ENCODE data around the gene WASL. TPM values are rescaled to one million over a fixed set of nuclear protein-coding genes. Genes with fewer than 3 reads are reported as not detected.

The WASL gene
- total and polyA plus RNA-seq, 2 of the 13 experiments (the other 11 are each of a cell fraction or from before 2014, with no cell fraction given) = 7.9 to 12.8 TPM

DNA sequence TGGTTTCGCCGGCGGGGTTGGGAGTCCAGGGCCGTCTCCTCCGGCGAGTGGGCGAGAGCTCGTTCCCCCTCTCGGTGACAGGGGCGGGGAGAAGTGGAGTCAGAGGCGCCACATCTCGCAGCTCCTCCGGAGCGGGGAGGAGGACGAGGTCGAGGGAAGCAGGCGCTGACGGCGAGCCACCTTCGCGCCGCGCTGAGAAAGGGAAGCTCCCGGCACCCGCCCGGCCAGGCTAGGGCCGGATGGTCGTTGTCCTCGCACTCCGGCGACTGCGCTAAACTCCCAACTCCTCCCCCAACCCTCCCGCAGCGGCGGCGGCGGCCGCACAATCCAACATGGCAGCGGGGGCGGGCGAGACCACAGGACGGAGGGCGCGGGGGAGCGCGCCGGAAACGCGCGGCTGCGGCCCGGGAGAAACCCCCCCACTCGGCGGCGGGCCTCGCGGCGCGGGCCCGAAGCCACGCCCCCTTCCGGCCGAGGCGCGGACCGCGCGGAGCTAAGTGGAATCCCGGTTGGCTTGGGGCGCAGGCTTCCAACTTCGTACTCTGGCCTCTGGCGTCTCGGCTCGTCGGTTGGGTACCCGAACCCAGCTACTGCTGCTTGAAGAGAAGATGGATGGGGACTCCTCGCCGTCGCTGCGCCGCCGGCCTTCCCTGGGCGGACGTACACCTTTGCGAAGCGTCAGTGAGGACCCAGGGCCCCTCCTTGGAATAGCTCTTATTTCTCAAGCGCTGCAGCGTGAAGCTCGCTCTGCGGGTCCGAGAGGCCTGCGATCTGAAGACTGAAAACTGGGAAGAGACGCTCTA lies at the start of gene WASL (continued):
- TF ChIP-seq, protein P1, sequence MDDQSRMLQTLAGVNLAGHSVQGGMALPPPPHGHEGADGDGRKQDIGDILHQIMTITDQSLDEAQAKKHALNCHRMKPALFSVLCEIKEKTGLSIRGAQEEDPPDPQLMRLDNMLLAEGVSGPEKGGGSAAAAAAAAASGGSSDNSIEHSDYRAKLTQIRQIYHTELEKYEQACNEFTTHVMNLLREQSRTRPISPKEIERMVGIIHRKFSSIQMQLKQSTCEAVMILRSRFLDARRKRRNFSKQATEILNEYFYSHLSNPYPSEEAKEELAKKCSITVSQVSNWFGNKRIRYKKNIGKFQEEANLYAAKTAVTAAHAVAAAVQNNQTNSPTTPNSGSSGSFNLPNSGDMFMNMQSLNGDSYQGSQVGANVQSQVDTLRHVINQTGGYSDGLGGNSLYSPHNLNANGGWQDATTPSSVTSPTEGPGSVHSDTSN (CRISPR knock-in tag; IDR thresholded peaks at IDR 0.05; ENCODE audit: borderline replicate concordance) = no peak
- TF ChIP-seq ZNF337 (CRISPR knock-in tag; IDR thresholded peaks at IDR 0.05; ENCODE audit: borderline replicate concordance, low read depth) = peak; percentile 45; the same call in 1 of the 2 replicates
- no peak for TF ChIP-seq ZNF282 (IDR thresholded peaks at IDR 0.05; ENCODE audit: partially characterized antibody)
- no peak for TF ChIP-seq ELF4 (CRISPR knock-in tag; IDR thresholded peaks at IDR 0.05; ENCODE audit: borderline replicate concordance)
- TF ChIP-seq, protein P2, sequence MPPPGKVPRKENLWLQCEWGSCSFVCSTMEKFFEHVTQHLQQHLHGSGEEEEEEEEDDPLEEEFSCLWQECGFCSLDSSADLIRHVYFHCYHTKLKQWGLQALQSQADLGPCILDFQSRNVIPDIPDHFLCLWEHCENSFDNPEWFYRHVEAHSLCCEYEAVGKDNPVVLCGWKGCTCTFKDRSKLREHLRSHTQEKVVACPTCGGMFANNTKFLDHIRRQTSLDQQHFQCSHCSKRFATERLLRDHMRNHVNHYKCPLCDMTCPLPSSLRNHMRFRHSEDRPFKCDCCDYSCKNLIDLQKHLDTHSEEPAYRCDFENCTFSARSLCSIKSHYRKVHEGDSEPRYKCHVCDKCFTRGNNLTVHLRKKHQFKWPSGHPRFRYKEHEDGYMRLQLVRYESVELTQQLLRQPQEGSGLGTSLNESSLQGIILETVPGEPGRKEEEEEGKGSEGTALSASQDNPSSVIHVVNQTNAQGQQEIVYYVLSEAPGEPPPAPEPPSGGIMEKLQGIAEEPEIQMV (CRISPR knock-in tag; IDR thresholded peaks at IDR 0.05; ENCODE audit: low read depth) = peak; percentile 99
- TF ChIP-seq HDAC6 (IDR thresholded peaks at IDR 0.05; ENCODE audit: low read depth, low read length) = no peak
- TF ChIP-seq DNMT1 (CRISPR knock-in tag; IDR thresholded peaks at IDR 0.05) = 0 out of 2 replicates have a peak, but pooled peaks have one; percentile 20
- no peak; the same call in 1 of the 2 replicates for TF ChIP-seq PPARG (CRISPR knock-in tag; conservative IDR thresholded peaks at IDR 0.05)
- TF ChIP-seq, protein P3, sequence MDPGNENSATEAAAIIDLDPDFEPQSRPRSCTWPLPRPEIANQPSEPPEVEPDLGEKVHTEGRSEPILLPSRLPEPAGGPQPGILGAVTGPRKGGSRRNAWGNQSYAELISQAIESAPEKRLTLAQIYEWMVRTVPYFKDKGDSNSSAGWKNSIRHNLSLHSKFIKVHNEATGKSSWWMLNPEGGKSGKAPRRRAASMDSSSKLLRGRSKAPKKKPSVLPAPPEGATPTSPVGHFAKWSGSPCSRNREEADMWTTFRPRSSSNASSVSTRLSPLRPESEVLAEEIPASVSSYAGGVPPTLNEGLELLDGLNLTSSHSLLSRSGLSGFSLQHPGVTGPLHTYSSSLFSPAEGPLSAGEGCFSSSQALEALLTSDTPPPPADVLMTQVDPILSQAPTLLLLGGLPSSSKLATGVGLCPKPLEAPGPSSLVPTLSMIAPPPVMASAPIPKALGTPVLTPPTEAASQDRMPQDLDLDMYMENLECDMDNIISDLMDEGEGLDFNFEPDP (CRISPR knock-in tag; conservative IDR thresholded peaks at IDR 0.05) = 0 out of 2 replicates have a peak, but pooled peaks have one; percentile 67
- TF ChIP-seq MEF2D (CRISPR knock-in tag; IDR thresholded peaks at IDR 0.05) = peak; percentile 41; the same call in 1 of the 2 replicates
- no peak for TF ChIP-seq ZNF557 (CRISPR knock-in tag; IDR thresholded peaks at IDR 0.05)
- TF ChIP-seq NAIF1 (CRISPR knock-in tag; IDR thresholded peaks at IDR 0.05; ENCODE audit: borderline replicate concordance) = peak; percentile 90
- no peak for TF ChIP-seq RAD51 (IDR thresholded peaks at IDR 0.05; ENCODE audit: borderline replicate concordance)
- TF ChIP-seq ZSCAN21 (CRISPR knock-in tag; IDR thresholded peaks at IDR 0.05; ENCODE audit: borderline replicate concordance) = peak; percentile 73
- peak; percentile 58; the same call in 1 of the 2 replicates for TF ChIP-seq ZNF431 (CRISPR knock-in tag; IDR thresholded peaks at IDR 0.05; ENCODE audit: borderline replicate concordance, low read depth)
- no peak for TF ChIP-seq ZNF367 (CRISPR knock-in tag; IDR thresholded peaks at IDR 0.05; ENCODE audit: borderline replicate concordance)
- TF ChIP-seq, protein P4, sequence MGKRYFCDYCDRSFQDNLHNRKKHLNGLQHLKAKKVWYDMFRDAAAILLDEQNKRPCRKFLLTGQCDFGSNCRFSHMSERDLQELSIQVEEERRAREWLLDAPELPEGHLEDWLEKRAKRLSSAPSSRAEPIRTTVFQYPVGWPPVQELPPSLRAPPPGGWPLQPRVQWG (CRISPR knock-in tag; IDR thresholded peaks at IDR 0.05; ENCODE audit: borderline replicate concordance, low read depth) = no peak
- TF ChIP-seq ZNF547 (CRISPR knock-in tag; IDR thresholded peaks at IDR 0.05) = peak; percentile 83; the same call in 1 of the 2 replicates
- TF ChIP-seq, protein P5, sequence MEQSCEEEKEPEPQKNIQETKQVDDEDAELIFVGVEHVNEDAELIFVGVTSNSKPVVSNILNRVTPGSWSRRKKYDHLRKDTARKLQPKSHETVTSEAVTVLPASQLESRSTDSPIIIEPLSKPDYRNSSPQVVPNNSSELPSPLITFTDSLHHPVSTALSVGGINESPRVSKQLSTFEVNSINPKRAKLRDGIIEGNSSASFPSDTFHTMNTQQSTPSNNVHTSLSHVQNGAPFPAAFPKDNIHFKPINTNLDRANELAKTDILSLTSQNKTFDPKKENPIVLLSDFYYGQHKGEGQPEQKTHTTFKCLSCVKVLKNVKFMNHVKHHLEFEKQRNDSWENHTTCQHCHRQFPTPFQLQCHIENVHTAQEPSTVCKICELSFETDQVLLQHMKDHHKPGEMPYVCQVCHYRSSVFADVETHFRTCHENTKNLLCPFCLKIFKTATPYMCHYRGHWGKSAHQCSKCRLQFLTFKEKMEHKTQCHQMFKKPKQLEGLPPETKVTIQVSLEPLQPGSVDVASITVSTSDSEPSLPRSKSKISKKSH (CRISPR knock-in tag; IDR thresholded peaks at IDR 0.05; ENCODE audit: borderline replicate concordance) = peak; percentile 70; the same call in 1 of the 2 replicates
- TF ChIP-seq, protein P6, sequence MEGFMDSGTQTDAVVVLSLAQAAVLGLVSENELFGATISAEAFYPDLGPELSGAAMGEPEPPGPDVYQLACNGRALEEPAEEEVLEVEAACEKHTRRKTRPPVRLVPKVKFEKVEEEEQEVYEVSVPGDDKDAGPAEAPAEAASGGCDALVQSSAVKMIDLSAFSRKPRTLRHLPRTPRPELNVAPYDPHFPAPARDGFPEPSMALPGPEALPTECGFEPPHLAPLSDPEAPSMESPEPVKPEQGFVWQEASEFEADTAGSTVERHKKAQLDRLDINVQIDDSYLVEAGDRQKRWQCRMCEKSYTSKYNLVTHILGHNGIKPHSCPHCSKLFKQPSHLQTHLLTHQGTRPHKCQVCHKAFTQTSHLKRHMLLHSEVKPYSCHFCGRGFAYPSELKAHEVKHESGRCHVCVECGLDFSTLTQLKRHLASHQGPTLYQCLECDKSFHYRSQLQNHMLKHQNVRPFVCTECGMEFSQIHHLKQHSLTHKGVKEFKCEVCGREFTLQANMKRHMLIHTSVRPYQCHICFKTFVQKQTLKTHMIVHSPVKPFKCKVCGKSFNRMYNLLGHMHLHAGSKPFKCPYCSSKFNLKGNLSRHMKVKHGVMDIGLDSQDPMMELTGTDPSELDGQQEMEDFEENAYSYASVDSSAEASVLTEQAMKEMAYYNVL (CRISPR knock-in tag; IDR thresholded peaks at IDR 0.05; ENCODE audit: borderline replicate concordance) = no peak
